H1 (cell line): ENCODE measurements around the gene TMEM14C. TPM values are rescaled to one million over a fixed set of nuclear protein-coding genes. Genes with fewer than 3 reads are reported as not detected.
A peak's percentile ranks its signal among the peaks of the same experiment; 100 is the strongest.

ENCODE experiments used
- CTCF ChIA-PET: fragments of 300-600 bp; sonication (Branson Sonifier 250); formaldehyde crosslinking; loops from one replicate; lab custom pipeline; 2021; ENCODE audit not compliant: partially characterized antibody; lab: Charles Lee
- POLR2A ChIA-PET: fragments of 300-600 bp; sonication (Branson Sonifier 250); formaldehyde crosslinking; loops from one replicate; lab custom pipeline; 2021; ENCODE audit warnings: inconsistent platforms; ENCODE audit not compliant: partially characterized antibody; lab: Charles Lee
- DNase-seq, 2 experiments: peaks; one replicate each; pipeline versions ENCODE4 v3.0.0 to v3.0.0-alpha.2; 2010 to 2022; ENCODE audit warnings: low spot score in 2 of 2, low read depth in 1 of 2, mixed read lengths in 1 of 2
- FAIRE-seq: peaks from 2 replicates; lab custom pipeline; 2011; peaks lifted over from hg19 to GRCh38; lab: Jason Lieb, UNC
- H2AFZ ChIP-seq: 2 replicates; pipeline ENCODE4 v1.8.1; 2012; ENCODE audit warnings: low read length, inconsistent platforms
- H2AK5ac ChIP-seq: 2 replicates; pipeline ENCODE4 v1.6.1; 2013; ENCODE audit warnings: low read depth, low read length
- H2BK120ac ChIP-seq: replicated peaks from 2 replicates; pipeline ENCODE3; 2013; ENCODE audit warnings: low read depth, low read length, inconsistent platforms
- H2BK12ac ChIP-seq: 2 replicates; pipeline ENCODE4 v1.6.1; 2013; ENCODE audit warnings: low read depth, low read length
- H2BK15ac ChIP-seq: 2 replicates; pipeline ENCODE4 v1.6.1; 2013; ENCODE audit warnings: low read length
- H2BK20ac ChIP-seq: 2 replicates; pipeline ENCODE4 v1.6.1; 2013; ENCODE audit warnings: low read length
- H2BK5ac ChIP-seq: 2 replicates; pipeline ENCODE4 v1.6.1; 2013; ENCODE audit warnings: low read depth, low read length
- H3K14ac ChIP-seq: 2 replicates; pipeline ENCODE4 v1.6.1; 2013; ENCODE audit warnings: inconsistent platforms; ENCODE audit not compliant: insufficient read length
- H3K18ac ChIP-seq: 2 replicates; pipeline ENCODE4 v1.6.1; 2013; ENCODE audit warnings: low read length; ENCODE audit errors: extremely low read depth
- H3K23ac ChIP-seq: 2 replicates; pipeline ENCODE4 v1.6.1; 2013; ENCODE audit warnings: inconsistent platforms; ENCODE audit not compliant: insufficient read length
- H3K23me2 ChIP-seq: 2 replicates; pipeline ENCODE4 v1.6.1; 2013; ENCODE audit warnings: low read depth, low read length
- H3K27ac ChIP-seq: 2 replicates; pipeline ENCODE4 v1.6.1; 2011; ENCODE audit warnings: low read depth, low read length, inconsistent platforms
- H3K27me3 ChIP-seq, 4 experiments: replicated peaks in 1 of 4; 1 replicate in 1 of 4; 2 replicates in 3 of 4; pipeline versions ENCODE4 v1.6.1 to v1.8.1; 2011 to 2013; ENCODE audit warnings: low read length in 3 of 4, mild to moderate bottlenecking in 3 of 4, inconsistent platforms in 2 of 4, mixed read lengths in 2 of 4, moderate library complexity in 1 of 4; ENCODE audit not compliant: control insufficient read depth in 3 of 4, insufficient read depth in 3 of 4; ENCODE audit errors: extremely low read depth in 1 of 4
- H3K36me3 ChIP-seq, 4 experiments: 2 replicates each; pipeline versions ENCODE4 v1.6.1 to v1.8.1; 2011 to 2013; ENCODE audit warnings: mild to moderate bottlenecking in 4 of 4, low read length in 3 of 4, moderate library complexity in 2 of 4, control low read depth in 1 of 4, inconsistent platforms in 1 of 4; ENCODE audit not compliant: insufficient read depth in 4 of 4, control insufficient read depth in 2 of 4
- H3K4ac ChIP-seq: replicated peaks from 2 replicates; pipeline ENCODE3; 2013; ENCODE audit warnings: low read length, low read depth, mixed read lengths, inconsistent platforms; ENCODE audit not compliant: insufficient read length
- H3K4me1 ChIP-seq, 4 experiments: replicated peaks in 1 of 4; 1 replicate in 1 of 4; 2 replicates in 3 of 4; pipeline versions ENCODE4 v1.6.1 to v1.8.1; 2011 to 2013; ENCODE audit warnings: low read length in 3 of 4, inconsistent platforms in 2 of 4, mixed read lengths in 1 of 4; ENCODE audit not compliant: insufficient read depth in 4 of 4, control insufficient read depth in 3 of 4
- H3K4me2 ChIP-seq, 2 experiments: 2 replicates each; pipeline versions ENCODE4 v1.6.1 to v1.8.1; 2011 to 2013; ENCODE audit warnings: low read depth in 2 of 2, low read length in 2 of 2, control low read depth in 1 of 2, inconsistent platforms in 1 of 2, mild to moderate bottlenecking in 1 of 2; ENCODE audit not compliant: insufficient read depth in 1 of 2
- H3K4me3 ChIP-seq, 4 experiments: fragments of 200-600, 300-600 bp in 1 of 4; sonication (generic), shearing (Covaris generic), sonication (Bioruptor Twin) in 1 of 4; 2 replicates each; pipeline versions ENCODE4 v1.5.1 to v1.8.1; 2011 to 2016; ENCODE audit warnings: low read length in 4 of 4, low read depth in 3 of 4, control low read depth in 2 of 4, inconsistent platforms in 2 of 4, mild to moderate bottlenecking in 2 of 4, mixed read lengths in 1 of 4, moderate library complexity in 1 of 4; ENCODE audit not compliant: insufficient read depth in 2 of 4; ENCODE audit errors: extremely low read depth in 1 of 4
- H3K56ac ChIP-seq: replicated peaks from 2 replicates; pipeline ENCODE3; 2013; ENCODE audit warnings: low read depth, mild to moderate bottlenecking, mixed read lengths, low read length, inconsistent platforms; ENCODE audit not compliant: insufficient read length
- H3K79me1 ChIP-seq: 2 replicates; pipeline ENCODE4 v1.6.1; 2013; ENCODE audit warnings: low read depth, low read length, control low read depth
- H3K79me2 ChIP-seq, 2 experiments: 2 replicates each; pipeline versions ENCODE4 v1.6.1 to v1.8.1; 2012 to 2013; ENCODE audit warnings: low read length in 2 of 2, mild to moderate bottlenecking in 2 of 2, inconsistent platforms in 1 of 2; ENCODE audit not compliant: insufficient read depth in 2 of 2, control insufficient read depth in 1 of 2
- H3K9ac ChIP-seq, 4 experiments: replicated peaks in 1 of 4; 1 replicate in 1 of 4; 2 replicates in 3 of 4; pipeline versions ENCODE4 v1.6.1 to v1.8.1; 2011 to 2013; ENCODE audit warnings: low read depth in 3 of 4, low read length in 3 of 4, control low read depth in 2 of 4, mild to moderate bottlenecking in 2 of 4, moderate library complexity in 2 of 4, inconsistent platforms in 1 of 4; ENCODE audit errors: extremely low read depth in 1 of 4
- H3K9me3 ChIP-seq, 2 experiments: 2 replicates each; pipeline versions ENCODE4 v1.6.1 to v1.8.1; 2012 to 2013; ENCODE audit warnings: mild to moderate bottlenecking in 2 of 2, moderate library complexity in 2 of 2, control low read depth in 1 of 2, inconsistent platforms in 1 of 2, low read depth in 1 of 2, low read length in 1 of 2, mixed read lengths in 1 of 2; ENCODE audit not compliant: insufficient read depth in 2 of 2
- H4K20me1 ChIP-seq, 2 experiments: replicated peaks in 1 of 2; 2 replicates each; pipeline versions ENCODE3 to v1.8.1; 2011 to 2013; ENCODE audit warnings: inconsistent platforms in 2 of 2, low read length in 2 of 2, mild to moderate bottlenecking in 1 of 2; ENCODE audit not compliant: insufficient read depth in 2 of 2, control insufficient read depth in 1 of 2
- H4K5ac ChIP-seq: 2 replicates; pipeline ENCODE4 v1.6.1; 2013; ENCODE audit warnings: low read length, low read depth, mixed read lengths, inconsistent platforms; ENCODE audit not compliant: insufficient read length
- H4K8ac ChIP-seq: 2 replicates; pipeline ENCODE4 v1.8.0; 2013; ENCODE audit warnings: mild to moderate bottlenecking, moderate library complexity, low read length, inconsistent platforms; ENCODE audit not compliant: insufficient read depth; ENCODE audit errors: extremely low read depth
- H4K91ac ChIP-seq: replicated peaks from 2 replicates; pipeline ENCODE3; 2013; ENCODE audit warnings: low read length, mixed read lengths, inconsistent platforms; ENCODE audit not compliant: insufficient read length
- SRF ChIP-seq: IDR thresholded peaks from 2 replicates; pipeline ENCODE4 v1.6.1; 2011; ENCODE audit warnings: mild to moderate bottlenecking, low read depth, low read length, moderate library complexity
- WGBS, 2 experiments: shearing (Covaris generic) in 1 of 2; methylation state at CpG; one replicate each; pipeline versions ENCODE4 v1.1.6 to v1.1.7; 2013 to 2015; ENCODE audit warnings: low lambda C conversion rate in 2 of 2, mixed read lengths in 2 of 2, inconsistent platforms in 1 of 2, low coverage in 1 of 2, missing lambda C conversion rate in 1 of 2; ENCODE audit not compliant: insufficient replicate concordance in 2 of 2, insufficient coverage in 1 of 2, insufficient read length in 1 of 2; ENCODE audit errors: extremely low coverage in 1 of 2, missing lambda C conversion rate in 1 of 2; 5-methylcytosine and 5-hydroxymethylcytosine counted together
- polyA plus RNA-seq, 7 experiments: library from polyadenylated mRNA; depleted of rRNA in 3 of 7; stranded (reverse) in 5 of 7; unstranded in 2 of 7; fragments of >200 nt in 5 of 7; fragments of 200-250 nt in 2 of 7; gene quantifications; 1 replicate in 5 of 7; 2 replicates in 1 of 7; 4 replicates in 1 of 7; pipeline versions ENCODE4 v1.2.1 to v1.2.3, GENCODE V29; 2011 to 2013; ENCODE audit warnings: missing spikeins in 2 of 7, mixed read lengths in 2 of 7
- total RNA-seq: library from RNA; stranded (reverse); fragmentation: NEBNext Ultra II Directional; extraction: Animal tissue kit (Norgen Biotek cat#: 25700); gene quantifications from 2 replicates; pipeline ENCODE4 v1.2.1, GENCODE V29; 2021

Gene TMEM14C
- total and polyA plus RNA-seq, 2 of the 8 experiments (the other 6 are each of a cell fraction or from before 2014, with no cell fraction given): 116 to 157 TPM

DNA sequence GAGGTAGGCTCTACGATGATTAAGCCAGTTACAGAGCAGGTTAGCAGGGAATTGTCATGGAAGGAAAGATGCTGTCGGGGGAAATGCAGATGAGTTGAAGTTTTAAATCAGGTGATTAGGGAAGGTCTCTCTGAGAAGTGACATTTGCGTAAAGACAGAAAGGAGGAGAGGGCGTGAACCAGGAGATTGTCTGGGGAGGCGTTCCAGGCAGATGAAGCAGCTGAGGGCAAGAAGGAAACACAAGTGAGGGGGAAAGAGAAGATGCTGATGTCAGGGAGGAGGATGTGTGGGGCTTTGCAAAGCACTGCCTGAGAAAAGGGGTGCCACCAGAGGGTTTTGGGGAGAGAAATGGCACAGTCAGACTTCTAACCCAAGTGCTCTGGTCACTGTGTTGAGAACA lies 22.2 kb downstream of the TMEM14C start:
- Histone ChIP-seq H3K27ac (no peak overlapping the region), H3K4me1 (peaks cover 0 to 8% (median 1%) of the 10 kb centered on the region in 4 experiments; a peak in 2 of 7 replicates), H2AK5ac (no peak overlapping the region), H3K36me3 (peaks cover 0 to 8% (median 4%) of the 10 kb centered on the region in 4 experiments; a peak in 4 of 8 replicates), H4K8ac (no peak overlapping the region), H3K79me2 (peaks cover 9 to 25% of the 10 kb centered on the region in 2 experiments), H4K91ac (no peak overlapping the region), H2BK5ac (no peak overlapping the region), H2BK12ac (no peak overlapping the region), H4K5ac (no peak overlapping the region), H2BK15ac (no peak overlapping the region), H3K4ac (no peak overlapping the region), H4K20me1 (peaks cover 0 to 3% of the 10 kb centered on the region in 2 experiments), H3K18ac (no peak overlapping the region), H3K79me1 (peaks cover 3% of the 10 kb centered on the region; the same call in 1 of the 2 replicates), H3K14ac (no peak overlapping the region), H2BK120ac (no peak overlapping the region), H2AFZ (no peak overlapping the region), H3K23ac (no peak overlapping the region), H3K56ac (no peak overlapping the region), H3K4me2 (peak overlapping the region in 1 of 2 experiments; percentile 23; a peak in 1 of 4 replicates), H2BK20ac (no peak overlapping the region), H3K9me3 (no peaks in the 10 kb centered on the region), H3K23me2 (peaks cover 4% of the 10 kb centered on the region; the same call in 1 of the 2 replicates), H3K27me3 (no peaks in the 10 kb centered on the region; a peak in 1 of 7 replicates), H3K4me3 (no peak overlapping the region), H3K9ac (0 out of 7 replicates have a peak overlapping the region, but pooled peaks of 1 of the 4 experiments have one; percentile 4)
- DNase-seq (no peak), FAIRE-seq (no peak)
- ChIA-PET CTCF (interaction anchor here (4.8 kb wide), 1 partner anchor 13 kb away, joined by 32 read pairs; no protein-coding TSS in a partner anchor), POLR2A (interaction anchor here (1.4 to 3.5 kb wide), 4 partner anchors 12 to 224 kb away, joined by 3 to 39 read pairs (median 13); partner anchors contain the start of genes GCNT2 and TMEM14C)
- 72% methylated on average over 5 of the region's 5 CpGs; no CpG with 5 or more reads in 1 of the 2 experiments for WGBS, 2 experiments
- TF ChIP-seq SRF: no peak
